ENCODE results near the gene VPS37D. TPM values are rescaled to one million over a fixed set of nuclear protein-coding genes. Genes with fewer than 3 reads are reported as not detected.
A peak's percentile ranks its signal among the peaks of the same experiment; 100 is the strongest.

Gene VPS37D
- total and polyA plus RNA-seq, 2 experiments from 2014 or later: 2.2 to 7.0 TPM

DNA sequence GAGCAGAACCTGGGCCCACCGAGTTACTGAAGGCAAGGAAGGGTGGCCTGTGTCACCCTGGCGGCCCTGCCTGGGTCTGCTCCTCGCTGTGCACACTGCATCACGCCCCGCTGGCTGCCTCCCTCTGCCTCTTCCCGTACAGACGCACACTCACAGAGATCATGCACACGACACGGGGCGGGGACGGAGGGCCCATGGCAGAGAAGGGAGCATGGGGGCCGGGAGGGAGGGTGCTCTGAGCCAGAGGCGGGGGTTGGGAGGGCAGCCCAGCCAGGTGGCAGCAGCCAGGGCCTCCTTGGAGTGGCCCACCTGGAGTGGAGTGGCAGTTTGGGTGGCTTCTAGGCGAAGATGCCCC lies 32.4 kb downstream of the VPS37D start:
- Histone ChIP-seq H3K36me3 (ENCODE audit: insufficient read depth) (peaks cover 16% of the 10 kb centered on the region), H3K4me1 (ENCODE audit: insufficient read depth) (peaks cover 9% of the 10 kb centered on the region), H4K20me1 (replicated peaks; ENCODE audit: insufficient read depth) (peaks cover 8% of the 10 kb centered on the region), H3K4me2 (no peak overlapping the region), H2AFZ (no peak overlapping the region), H3F3A (replicated peaks; ENCODE audit: low read depth) (0 out of 2 replicates have a peak, but pooled peaks cover 8% of the 10 kb centered on the region), H3K27me3 (ENCODE audit: insufficient read depth) (no peaks in the 10 kb centered on the region), H3K27ac (ENCODE audit: low read depth) (no peak overlapping the region), H3K9me2 (ENCODE audit: insufficient read depth) (no peaks in the 10 kb centered on the region), H3K4me3 (no peak overlapping the region), H3K79me2 (replicated peaks; ENCODE audit: insufficient read depth) (no peaks in the 10 kb centered on the region)
- TF ChIP-seq JUNB (IDR thresholded peaks at IDR 0.05; ENCODE audit: unreplicated experiment) (no peak), POLR2AphosphoS5 (IDR thresholded peaks at IDR 0.05; ENCODE audit: low read depth) (peak; percentile 27; the same call in 1 of the 2 replicates)
- Mint-ChIP-seq H3K36me3 (ENCODE audit: low read depth) (peaks cover 48% of the 10 kb centered on the region), H3K27me3 (ENCODE audit: insufficient read depth, low read depth, poor library complexity) (peaks cover 18% of the 10 kb centered on the region), H3K4me3 (no peak overlapping the region), H3K27ac (no peak overlapping the region), H3K9me3 (no peaks in the 10 kb centered on the region; the same call in 2 of the 3 replicates), H3K4me1 (peaks cover 23% of the 10 kb centered on the region)
- DNase-seq (ENCODE audit: low spot score): no peak
- ATAC-seq: no peak

DNA sequence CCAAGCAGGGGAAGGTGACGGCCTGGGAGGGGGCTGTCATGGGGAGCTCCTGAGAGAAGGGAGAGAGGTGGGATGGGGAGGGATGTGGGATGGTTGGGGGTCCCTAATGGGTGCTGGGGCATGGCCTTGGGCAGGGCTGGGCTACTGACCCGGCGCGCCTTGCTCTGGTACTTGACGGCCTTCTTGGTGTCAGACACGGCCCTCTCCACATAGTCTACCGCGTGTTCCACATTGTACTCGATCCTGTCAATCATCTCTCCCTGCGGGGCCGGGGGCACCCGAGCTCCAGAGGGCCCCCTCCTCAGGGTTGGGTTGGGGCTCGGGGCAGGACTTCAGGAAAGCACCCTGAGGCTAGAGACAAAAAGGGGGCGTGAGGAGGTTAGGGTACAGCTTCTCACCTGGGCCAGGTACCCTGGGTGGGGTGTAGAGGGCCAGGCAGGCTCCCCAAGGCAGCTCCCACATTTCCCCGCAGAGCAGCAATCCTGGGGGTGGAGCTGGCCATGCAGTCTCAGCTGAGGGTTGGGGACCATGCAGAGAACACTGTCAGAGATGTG lies 33.0 kb downstream of the VPS37D start:
- H3F3A ChIP-seq (replicated peaks; ENCODE audit: low read depth): 0 out of 2 replicates have a peak, but pooled peaks cover 8% of the 10 kb centered on the region
- Mint-ChIP-seq H3K9me3 (no peaks in the 10 kb centered on the region; the same call in 2 of the 3 replicates), H3K4me1 (peaks cover 30% of the 10 kb centered on the region), H3K27me3 (ENCODE audit: insufficient read depth, low read depth, poor library complexity) (peaks cover 18% of the 10 kb centered on the region), H3K36me3 (ENCODE audit: low read depth) (peaks cover 43% of the 10 kb centered on the region), H3K27ac (no peak overlapping the region), H3K4me3 (no peak overlapping the region)
- H3K9me2 ChIP-seq (ENCODE audit: insufficient read depth): no peaks in the 10 kb centered on the region
- H3K27me3 ChIP-seq (ENCODE audit: insufficient read depth): no peaks in the 10 kb centered on the region
- no peak overlapping the region for H3K4me2 ChIP-seq
- ATAC-seq: no peak
- H3K36me3 ChIP-seq (ENCODE audit: insufficient read depth): peaks cover 14% of the 10 kb centered on the region
- H2AFZ ChIP-seq: no peak overlapping the region
- peaks cover 15% of the 10 kb centered on the region for H3K4me1 ChIP-seq (ENCODE audit: insufficient read depth)
- H3K27ac ChIP-seq (ENCODE audit: low read depth): no peak overlapping the region
- no peaks in the 10 kb centered on the region for H3K79me2 ChIP-seq (replicated peaks; ENCODE audit: insufficient read depth)
- no peak overlapping the region for H3K4me3 ChIP-seq
- DNase-seq (ENCODE audit: low spot score): no peak
- peaks cover 6% of the 10 kb centered on the region for H4K20me1 ChIP-seq (replicated peaks; ENCODE audit: insufficient read depth)
- TF ChIP-seq, protein P1, sequence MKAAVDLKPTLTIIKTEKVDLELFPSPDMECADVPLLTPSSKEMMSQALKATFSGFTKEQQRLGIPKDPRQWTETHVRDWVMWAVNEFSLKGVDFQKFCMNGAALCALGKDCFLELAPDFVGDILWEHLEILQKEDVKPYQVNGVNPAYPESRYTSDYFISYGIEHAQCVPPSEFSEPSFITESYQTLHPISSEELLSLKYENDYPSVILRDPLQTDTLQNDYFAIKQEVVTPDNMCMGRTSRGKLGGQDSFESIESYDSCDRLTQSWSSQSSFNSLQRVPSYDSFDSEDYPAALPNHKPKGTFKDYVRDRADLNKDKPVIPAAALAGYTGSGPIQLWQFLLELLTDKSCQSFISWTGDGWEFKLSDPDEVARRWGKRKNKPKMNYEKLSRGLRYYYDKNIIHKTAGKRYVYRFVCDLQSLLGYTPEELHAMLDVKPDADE (IDR thresholded peaks at IDR 0.05): no peak
- no peak for TF ChIP-seq STAT1 (IDR thresholded peaks at IDR 0.05; ENCODE audit: unreplicated experiment)
- TF ChIP-seq NANOG (IDR thresholded peaks at IDR 0.05; ENCODE audit: borderline replicate concordance): no peak
- no peak for TF ChIP-seq JUNB (IDR thresholded peaks at IDR 0.05; ENCODE audit: unreplicated experiment)
- no peak for TF ChIP-seq ZNF114 (CRISPR knock-in tag; IDR thresholded peaks at IDR 0.05)
- no peak for TF ChIP-seq EZH2 (IDR thresholded peaks at IDR 0.05; ENCODE audit: low read depth, unreplicated experiment)
- no peak for TF ChIP-seq POLR2AphosphoS5 (IDR thresholded peaks at IDR 0.05; ENCODE audit: low read depth)
- TF ChIP-seq, protein P2, sequence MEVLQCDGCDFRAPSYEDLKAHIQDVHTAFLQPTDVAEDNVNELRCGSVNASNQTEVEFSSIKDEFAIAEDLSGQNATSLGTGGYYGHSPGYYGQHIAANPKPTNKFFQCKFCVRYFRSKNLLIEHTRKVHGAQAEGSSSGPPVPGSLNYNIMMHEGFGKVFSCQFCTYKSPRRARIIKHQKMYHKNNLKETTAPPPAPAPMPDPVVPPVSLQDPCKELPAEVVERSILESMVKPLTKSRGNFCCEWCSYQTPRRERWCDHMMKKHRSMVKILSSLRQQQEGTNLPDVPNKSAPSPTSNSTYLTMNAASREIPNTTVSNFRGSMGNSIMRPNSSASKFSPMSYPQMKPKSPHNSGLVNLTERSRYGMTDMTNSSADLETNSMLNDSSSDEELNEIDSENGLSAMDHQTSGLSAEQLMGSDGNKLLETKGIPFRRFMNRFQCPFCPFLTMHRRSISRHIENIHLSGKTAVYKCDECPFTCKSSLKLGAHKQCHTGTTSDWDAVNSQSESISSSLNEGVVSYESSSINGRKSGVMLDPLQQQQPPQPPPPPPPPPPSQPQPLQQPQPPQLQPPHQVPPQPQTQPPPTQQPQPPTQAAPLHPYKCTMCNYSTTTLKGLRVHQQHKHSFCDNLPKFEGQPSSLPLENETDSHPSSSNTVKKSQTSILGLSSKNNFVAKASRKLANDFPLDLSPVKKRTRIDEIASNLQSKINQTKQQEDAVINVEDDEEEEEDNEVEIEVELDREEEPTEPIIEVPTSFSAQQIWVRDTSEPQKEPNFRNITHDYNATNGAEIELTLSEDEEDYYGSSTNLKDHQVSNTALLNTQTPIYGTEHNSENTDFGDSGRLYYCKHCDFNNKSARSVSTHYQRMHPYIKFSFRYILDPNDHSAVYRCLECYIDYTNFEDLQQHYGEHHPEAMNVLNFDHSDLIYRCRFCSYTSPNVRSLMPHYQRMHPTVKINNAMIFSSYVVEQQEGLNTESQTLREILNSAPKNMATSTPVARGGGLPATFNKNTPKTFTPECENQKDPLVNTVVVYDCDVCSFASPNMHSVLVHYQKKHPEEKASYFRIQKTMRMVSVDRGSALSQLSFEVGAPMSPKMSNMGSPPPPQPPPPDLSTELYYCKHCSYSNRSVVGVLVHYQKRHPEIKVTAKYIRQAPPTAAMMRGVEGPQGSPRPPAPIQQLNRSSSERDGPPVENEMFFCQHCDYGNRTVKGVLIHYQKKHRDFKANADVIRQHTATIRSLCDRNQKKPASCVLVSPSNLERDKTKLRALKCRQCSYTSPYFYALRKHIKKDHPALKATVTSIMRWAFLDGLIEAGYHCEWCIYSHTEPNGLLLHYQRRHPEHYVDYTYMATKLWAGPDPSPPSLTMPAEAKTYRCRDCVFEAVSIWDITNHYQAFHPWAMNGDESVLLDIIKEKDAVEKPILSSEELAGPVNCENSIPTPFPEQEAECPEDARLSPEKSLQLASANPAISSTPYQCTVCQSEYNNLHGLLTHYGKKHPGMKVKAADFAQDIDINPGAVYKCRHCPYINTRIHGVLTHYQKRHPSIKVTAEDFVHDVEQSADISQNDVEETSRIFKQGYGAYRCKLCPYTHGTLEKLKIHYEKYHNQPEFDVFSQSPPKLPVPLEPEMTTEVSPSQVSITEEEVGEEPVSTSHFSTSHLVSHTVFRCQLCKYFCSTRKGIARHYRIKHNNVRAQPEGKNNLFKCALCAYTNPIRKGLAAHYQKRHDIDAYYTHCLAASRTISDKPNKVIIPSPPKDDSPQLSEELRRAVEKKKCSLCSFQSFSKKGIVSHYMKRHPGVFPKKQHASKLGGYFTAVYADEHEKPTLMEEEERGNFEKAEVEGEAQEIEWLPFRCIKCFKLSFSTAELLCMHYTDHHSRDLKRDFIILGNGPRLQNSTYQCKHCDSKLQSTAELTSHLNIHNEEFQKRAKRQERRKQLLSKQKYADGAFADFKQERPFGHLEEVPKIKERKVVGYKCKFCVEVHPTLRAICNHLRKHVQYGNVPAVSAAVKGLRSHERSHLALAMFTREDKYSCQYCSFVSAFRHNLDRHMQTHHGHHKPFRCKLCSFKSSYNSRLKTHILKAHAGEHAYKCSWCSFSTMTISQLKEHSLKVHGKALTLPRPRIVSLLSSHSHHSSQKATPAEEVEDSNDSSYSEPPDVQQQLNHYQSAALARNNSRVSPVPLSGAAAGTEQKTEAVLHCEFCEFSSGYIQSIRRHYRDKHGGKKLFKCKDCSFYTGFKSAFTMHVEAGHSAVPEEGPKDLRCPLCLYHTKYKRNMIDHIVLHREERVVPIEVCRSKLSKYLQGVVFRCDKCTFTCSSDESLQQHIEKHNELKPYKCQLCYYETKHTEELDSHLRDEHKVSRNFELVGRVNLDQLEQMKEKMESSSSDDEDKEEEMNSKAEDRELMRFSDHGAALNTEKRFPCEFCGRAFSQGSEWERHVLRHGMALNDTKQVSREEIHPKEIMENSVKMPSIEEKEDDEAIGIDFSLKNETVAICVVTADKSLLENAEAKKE (CRISPR knock-in tag; IDR thresholded peaks at IDR 0.05): no peak
- TF ChIP-seq ZNF331 (CRISPR knock-in tag; IDR thresholded peaks at IDR 0.05; ENCODE audit: low read depth): no peak
- no peak for TF ChIP-seq EZH2phosphoT487 (IDR thresholded peaks at IDR 0.05; ENCODE audit: unreplicated experiment)
- TF ChIP-seq CREB1 (CRISPR knock-in tag; IDR thresholded peaks at IDR 0.05; ENCODE audit: low read depth): no peak
- TF ChIP-seq, protein P3, sequence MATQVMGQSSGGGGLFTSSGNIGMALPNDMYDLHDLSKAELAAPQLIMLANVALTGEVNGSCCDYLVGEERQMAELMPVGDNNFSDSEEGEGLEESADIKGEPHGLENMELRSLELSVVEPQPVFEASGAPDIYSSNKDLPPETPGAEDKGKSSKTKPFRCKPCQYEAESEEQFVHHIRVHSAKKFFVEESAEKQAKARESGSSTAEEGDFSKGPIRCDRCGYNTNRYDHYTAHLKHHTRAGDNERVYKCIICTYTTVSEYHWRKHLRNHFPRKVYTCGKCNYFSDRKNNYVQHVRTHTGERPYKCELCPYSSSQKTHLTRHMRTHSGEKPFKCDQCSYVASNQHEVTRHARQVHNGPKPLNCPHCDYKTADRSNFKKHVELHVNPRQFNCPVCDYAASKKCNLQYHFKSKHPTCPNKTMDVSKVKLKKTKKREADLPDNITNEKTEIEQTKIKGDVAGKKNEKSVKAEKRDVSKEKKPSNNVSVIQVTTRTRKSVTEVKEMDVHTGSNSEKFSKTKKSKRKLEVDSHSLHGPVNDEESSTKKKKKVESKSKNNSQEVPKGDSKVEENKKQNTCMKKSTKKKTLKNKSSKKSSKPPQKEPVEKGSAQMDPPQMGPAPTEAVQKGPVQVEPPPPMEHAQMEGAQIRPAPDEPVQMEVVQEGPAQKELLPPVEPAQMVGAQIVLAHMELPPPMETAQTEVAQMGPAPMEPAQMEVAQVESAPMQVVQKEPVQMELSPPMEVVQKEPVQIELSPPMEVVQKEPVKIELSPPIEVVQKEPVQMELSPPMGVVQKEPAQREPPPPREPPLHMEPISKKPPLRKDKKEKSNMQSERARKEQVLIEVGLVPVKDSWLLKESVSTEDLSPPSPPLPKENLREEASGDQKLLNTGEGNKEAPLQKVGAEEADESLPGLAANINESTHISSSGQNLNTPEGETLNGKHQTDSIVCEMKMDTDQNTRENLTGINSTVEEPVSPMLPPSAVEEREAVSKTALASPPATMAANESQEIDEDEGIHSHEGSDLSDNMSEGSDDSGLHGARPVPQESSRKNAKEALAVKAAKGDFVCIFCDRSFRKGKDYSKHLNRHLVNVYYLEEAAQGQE (IDR thresholded peaks at IDR 0.05; ENCODE audit: unreplicated experiment): no peak

All from GM23338 (cell line).